GM18858 (cell line): ENCODE data around the gene TMEM267.
"Not testable (repeated sequence)": the region's sequence is repeated elsewhere in the genome, so short reads cannot be mapped to it uniquely, and the experiment has no call there.

ENCODE experiments used
- ATAC-seq: cut with Tn5 transposase; IDR thresholded peaks from one replicate; pipeline ENCODE4 v1.9.1; 2021; ENCODE audit not compliant: unreplicated experiment

The TMEM267 gene

DNA sequence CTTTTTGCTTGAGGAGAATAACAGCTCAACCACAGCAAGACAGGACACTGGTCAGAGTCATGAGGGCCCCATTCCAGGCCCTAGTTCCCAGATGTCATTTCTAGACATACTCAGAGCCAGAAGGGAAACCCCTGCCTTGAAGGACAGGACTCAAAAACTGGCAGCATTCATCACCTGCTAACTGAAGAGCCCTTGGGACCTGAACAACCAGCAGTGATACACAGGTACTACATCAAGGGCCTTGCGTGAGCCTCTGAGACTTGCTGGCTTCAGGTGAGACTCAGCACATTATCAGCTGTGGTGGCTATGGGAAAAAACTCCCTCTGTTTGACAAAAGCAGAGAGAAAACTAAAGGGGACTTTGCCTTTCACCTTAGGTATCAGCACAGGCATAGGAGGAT is 22.6 kb downstream of the TMEM267 start:
- no peak for ATAC-seq

DNA sequence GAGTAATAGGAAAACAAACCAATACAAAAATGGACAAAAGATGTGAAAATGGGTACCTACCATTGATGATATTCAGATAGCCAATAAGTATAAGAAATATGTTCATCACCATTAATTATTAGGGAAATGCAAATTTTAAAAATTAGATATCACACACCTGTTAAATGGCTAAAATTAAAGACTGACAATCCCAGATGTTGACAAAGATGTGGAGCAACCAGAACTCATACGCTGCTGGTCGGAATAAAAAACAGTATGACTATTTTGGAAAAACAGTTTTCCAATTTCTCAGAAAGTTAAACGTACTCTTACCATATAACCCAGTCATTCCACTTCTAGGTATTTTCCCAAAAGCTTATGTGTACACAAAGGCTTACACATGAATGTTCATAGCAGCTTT is 27.1 kb downstream of the TMEM267 start:
- no peak for ATAC-seq

DNA sequence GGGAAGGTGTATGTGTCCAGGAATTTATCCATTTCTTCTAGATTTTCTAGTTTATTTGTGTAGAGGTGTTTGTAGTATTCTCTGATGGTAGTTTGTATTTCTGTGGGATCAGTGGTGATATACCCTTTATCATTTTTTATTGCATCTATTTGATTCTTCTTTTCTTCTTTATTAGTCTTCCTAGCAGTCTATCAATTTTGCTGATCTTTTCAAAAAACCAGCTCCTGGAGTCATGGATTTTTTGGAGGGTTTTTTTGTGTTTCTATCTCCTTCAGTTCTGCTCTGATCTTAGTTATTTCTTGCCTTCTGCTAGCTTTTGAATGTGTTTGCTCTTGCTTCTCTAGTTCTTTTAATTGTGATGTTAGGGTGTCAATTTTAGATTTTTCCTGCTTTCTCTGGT is 42.1 kb downstream of the TMEM267 start:
- not testable (repeated sequence) for ATAC-seq

DNA sequence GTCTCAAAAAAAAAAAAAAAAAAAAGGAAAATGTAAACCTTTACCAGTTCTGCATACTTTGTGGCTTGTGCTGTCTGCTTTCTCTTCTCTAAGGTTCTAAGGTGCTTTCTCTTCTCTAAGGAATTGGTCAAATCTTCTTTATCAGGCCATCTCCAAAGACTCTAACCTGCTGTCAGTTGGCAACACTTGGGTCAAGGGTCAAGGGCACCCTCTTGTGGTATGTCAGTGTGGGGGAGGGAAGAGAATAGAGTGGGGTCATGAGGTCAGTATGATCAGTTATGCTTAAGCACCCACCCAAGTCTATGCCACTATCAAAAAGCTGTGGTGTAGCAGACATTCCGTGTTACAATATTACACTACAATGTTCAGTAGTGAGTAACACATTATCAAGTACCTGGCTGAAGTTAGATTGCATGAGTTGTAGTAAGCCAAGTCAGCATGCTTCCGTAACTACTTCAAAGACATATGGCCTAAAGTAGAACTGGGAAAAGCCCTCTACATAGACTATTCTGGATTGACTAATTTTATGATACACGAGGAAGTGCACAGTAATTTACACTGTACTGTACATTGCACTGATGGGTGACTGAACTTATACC is 46.5 kb downstream of the TMEM267 start:
- no peak for ATAC-seq

DNA sequence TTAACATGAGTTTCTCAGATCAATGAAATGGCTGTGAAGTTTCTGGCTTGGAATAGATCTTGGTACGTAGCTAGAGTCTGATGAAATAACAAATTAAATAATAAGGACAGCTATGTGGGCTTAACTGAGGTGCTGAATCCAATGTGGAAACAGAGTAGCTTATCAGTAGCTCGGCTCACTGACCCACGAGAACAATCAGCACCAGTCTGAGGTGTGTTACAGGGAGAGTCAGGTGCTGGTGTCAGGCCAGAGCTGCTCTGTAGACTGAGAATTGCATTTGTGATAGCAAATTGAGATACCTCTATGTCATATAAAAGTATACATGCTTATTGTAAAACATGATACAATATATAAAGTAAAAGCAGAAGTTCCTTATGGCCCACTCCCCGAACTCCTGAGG is 50.3 kb downstream of the TMEM267 start:
- ATAC-seq = no peak

DNA sequence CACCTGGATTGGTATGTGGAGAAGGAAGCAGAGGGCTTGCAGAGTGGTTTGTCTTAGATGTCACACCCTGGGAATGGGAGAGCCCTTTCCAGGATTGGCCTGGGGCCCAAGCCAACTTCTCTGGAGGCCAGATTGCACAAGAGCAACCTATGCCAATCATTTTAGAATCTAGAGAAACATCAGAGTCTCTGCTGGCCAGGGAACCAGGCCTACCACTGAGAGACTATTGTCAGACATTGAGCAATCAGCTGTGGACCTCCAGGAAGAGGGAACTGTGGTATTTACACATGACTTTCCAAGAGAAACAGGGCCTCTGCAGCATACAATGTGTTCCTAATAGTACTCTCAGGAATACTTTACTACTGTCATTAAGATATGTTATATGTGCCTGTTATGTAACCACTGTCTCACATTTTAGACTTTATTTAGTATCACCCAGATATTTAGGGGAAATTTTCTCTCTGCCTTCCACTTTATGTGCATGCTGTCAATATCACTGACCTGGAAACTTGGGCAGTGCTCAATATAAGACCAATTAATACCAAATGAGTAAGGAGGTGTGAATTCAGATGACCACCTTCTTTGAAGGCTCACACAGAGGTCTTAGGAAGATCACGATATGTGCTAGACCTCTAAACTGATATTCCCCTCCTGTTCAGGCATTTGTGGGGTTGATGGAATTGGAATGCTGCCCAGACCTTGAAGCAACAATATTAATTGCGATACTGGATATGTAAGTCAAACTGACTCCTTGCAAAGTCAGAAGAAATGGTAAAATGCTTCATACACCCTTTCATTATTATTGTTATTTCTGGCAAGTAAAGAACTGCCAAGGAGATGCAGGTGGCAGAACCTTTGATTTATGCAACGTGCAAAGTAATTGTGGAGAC is 50.9 kb downstream of the TMEM267 start:
- no peak for ATAC-seq

DNA sequence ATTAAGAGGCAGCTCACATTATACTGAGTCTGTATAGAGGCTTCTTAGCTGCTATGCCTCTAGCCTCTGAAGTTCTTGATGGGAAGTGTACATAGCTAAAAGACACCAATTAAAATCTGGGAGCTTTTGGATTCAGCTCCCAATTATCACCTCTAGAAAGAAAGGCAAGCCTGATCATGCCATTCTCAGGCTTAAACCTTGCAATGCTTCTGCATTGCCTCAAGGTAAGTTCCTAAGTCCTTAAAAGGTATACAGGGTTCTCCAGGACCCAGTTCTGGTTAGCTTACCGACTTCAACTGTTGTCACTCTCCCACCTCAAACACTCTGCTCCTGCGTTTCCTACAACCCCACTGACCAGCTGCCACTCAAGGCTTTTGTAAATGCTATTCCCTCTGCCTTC is 54.0 kb downstream of the TMEM267 start:
- ATAC-seq = no peak

DNA sequence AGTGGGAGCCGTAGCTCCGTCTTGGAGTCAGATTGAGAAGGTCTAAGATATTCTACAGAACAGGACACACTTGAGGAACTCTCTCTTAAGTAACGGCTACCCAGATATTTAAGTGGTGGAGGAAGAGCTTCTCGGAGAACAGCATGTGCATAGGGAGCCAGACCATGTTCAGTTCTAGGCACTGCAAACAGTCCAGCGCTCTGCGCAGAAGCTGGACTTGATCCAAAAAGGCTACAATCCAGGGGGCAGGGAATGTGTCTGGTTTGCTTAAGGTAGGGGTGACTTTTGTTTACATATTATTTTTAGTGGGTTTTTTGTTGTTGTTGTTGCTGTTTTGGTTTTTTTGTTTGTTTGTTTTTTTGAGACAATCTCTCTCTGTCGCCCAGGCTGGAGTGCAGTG is 54.6 kb downstream of the TMEM267 start:
- ATAC-seq = no peak

DNA sequence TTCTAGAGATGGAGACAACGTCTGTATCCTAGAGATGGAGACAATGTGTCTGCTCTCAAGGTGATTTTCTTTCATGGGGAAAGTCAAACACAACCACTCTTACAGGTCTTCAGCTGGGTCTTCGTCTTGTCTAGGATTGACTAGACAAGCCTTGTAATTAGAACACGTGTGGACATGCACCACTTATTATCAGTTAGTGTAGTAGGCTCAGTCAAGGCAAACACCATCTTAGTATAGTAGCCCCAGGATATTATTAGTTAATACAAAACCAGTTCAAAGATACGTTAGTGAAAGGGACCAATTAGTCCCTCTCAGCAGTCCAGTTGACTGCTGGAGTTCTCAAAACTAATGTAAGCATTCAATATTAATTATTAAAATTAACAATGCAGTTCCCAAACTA is 56.4 kb downstream of the TMEM267 start:
- no peak for ATAC-seq

DNA sequence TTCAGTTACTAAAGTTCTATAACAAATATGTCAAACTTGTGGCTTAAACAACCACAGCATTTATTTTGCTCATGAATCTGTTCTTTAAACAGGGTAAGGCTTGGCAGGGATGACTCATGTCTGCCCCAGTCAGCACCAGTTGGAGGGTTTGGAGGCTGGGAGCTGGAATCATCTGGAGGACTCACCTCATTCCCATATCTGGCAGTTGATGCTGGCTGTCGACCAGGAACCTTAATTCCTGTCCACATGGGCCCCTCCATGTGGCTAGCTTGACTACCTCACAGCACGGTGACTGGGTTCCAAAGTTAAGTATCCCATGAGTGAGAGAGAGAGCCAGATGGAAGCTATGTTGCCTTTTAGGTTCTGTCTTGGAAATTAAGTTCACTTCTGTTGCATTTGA is 57.7 kb downstream of the TMEM267 start:
- ATAC-seq = no peak

DNA sequence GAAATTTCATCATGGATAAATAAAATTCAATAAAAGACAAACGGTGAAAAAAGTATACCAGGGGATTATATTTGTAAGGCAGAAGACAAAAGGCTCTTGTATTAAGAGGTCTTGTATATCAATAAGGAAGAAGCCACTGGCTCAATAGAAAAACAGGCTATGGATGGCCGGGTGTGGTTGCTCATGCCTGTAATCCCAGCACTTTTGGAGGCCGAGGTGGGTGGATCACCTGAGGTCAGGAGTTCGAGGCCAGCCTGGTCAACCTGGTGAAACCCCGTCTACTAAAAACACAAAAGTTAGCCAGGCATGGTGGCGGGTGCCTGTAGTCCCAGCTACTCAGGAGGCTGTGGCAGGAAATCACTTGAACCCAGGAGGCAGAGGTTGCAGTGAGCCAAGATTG is 60.6 kb downstream of the TMEM267 start:
- not testable (repeated sequence) for ATAC-seq

DNA sequence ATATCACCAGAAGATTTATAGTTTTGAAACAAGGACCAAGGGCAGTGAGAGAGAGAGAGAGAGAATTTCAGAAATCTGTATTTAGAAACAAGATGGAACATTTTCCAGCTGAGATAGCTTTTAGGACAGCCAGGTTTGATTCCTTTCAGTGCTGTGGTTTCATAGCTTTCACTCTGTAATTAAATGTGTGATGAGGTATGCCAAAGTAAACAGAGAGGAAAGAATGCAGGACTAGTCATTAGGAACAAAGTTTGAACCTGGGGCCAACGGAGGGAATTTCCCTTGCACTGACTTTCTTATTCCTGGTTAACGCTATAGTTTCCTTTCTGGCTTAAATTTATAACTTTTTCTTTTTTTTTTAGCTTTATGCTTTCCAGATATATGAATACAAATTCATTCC is 61.5 kb downstream of the TMEM267 start:
- no peak for ATAC-seq

DNA sequence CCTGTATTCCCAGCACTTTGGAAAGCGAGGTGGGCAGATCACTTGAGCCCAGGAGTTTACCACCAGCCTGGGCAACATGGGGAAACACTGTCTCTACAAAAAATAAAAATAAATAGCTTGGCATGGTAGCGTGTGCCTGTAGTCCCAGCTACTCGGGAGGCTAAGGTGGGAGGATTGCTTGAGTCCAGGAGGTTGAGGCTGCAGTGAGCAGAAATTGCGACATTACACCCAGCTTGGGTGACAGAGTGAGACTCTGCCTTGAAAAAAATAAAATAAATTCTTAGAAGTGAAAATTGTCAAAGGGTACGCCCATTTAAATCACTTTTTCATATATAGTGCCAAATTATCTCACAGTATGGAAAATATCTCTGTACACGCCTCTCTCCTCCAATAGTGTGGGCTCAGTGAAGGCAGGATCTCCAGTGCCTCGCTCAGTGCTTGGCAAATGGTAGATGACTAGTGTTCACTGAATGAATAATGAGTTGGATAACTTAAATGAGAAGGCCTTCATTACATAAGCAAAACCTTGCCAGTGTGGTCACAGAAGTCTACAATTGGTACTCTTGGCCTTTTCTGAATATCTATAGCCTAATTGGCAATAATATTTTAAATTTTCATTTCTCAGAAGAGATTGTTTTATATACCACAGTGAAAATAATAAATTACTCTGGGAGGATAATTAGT is 62.1 kb downstream of the TMEM267 start:
- no peak for ATAC-seq

DNA sequence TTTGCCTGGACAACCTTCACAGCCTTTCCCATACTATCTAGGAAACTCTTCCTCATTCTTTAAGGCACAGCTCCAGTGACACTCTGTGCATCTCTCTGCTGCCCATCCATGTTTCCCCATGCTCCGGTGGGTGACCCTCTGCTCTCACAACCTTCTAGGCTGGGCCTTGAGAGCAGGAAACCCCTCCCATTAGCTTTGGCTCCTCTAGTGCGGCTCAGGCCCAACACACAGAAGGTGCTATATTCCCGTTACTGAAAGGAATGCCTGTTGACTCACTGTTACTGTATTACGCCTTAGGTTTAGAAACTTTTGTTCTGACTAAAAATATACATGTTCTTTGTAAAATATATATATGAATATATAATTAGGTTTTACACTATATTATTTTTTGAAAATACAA is 63.4 kb downstream of the TMEM267 start:
- ATAC-seq = no peak

DNA sequence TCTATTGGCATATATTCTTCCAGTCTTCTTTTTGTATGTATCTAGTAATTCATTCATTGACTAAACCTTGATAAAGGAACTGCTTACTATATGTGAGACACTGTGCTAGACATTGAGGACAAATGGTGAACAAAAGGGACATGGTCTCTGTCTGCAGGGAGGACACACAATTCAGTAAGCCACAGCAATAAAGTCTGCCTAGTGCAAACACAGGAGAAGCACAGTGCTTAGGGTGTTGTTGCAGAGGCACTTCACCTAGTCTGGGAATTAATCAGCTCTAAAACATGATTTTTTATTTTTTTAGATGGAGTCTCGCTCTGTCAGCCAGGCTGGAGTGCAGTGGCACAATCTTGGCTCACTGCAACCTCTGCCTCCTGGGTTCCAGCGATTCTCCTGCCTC is 65.1 kb downstream of the TMEM267 start:
- no peak for ATAC-seq

DNA sequence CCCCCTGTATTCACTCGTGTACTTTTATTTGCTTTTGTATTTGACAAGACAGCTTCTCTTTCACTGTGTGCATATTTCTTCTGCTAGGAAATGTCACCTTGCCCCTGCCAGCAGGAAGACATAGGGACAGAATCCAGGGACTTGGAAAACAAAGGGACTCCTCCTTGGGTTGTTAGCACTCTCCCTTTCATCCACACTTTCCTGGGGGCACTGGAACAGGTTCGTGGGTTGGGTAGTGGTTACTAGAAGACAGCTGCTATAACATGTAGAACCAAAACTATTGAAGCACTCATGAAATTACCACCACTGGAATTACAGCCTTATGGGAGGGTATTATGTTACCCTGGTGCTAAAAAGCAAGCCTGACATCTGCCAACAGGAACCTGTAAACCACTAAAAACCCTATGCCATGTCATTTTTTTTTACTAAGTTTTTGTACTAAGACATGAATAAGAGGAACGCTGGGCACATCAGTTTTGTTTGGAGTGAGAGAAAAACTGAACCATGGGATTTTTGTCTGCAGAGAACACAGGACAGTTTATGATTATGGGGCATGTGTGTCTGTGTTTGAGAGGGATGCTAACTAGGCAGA is 66.8 kb downstream of the TMEM267 start:
- ATAC-seq = no peak

DNA sequence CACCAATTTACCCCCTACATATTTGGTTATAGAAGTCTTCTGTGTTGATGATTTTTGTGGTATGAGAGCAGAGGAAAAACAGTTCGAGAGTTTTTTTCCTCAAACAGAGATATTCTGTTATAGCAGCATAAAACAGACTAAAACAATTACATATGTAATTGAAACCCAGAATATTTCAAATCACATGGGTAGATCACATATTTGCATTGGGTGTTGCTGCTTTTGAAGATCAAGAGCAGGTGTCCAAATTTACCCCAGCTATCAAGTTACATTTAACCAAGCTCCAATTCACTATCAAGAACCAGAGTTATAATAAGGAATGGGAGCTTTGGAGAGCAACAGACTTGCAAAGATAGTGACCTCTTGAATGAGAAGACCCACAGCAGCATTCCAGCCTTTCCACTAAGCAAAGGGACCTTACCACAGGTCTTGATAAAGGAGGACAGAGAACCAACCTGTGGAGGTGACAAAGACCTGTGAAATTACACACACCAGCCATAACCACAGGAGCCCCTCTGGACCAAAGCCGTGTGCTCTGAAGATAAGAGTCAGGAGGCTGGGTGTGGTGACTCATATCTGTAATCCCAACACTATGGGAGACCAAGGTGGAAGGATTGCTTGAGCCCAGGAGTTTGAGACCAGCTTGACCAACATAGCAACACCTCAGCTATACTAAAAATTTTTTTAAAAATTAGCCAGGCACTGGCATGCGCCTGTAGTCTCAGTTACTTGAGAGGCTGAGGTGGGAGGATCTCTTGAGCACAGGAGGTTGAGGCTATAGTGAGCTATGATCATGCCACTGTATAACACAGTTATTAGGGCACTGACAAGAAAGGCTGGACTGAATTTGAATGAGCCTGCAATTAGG is 67.5 kb downstream of the TMEM267 start:
- ATAC-seq = no peak

DNA sequence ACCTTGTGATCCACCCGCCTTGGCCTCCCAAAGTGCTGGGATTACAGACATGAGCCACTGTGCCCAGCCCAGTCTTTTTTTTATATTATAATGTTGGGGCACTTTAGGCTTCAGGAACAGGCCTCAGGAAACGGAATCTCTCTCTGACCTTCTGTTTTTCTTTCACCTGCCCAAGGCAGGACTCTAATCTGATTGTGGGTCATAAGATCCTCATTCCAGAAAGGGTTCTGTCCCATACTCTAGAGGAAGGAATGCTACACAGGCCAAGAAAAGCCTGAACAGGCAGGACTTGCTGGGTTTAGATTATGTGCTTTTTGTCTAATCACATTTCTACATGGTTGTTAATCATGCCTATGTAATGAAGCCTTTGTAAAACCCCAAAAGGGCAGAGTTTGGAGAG is 69.7 kb downstream of the TMEM267 start:
- no peak for ATAC-seq

DNA sequence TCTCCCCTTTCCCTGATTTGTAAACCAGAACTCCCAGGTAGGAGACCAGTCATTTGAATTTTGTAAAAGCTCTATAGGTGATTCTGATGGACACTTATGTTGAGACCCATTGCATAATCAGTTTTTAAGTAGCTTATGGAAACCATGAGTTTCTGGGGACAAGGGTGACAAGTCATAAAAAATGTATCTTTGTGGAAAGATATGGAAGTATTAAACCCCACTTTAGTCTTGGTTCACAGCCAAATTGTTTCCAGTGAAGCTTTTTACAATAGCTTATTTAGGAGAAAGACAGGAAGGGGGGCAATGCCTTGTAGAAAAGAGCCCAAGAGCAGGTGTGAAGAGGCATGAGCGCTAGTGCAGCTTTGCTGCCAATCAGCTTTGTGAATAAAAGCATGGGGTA is 71.0 kb downstream of the TMEM267 start:
- no peak for ATAC-seq

DNA sequence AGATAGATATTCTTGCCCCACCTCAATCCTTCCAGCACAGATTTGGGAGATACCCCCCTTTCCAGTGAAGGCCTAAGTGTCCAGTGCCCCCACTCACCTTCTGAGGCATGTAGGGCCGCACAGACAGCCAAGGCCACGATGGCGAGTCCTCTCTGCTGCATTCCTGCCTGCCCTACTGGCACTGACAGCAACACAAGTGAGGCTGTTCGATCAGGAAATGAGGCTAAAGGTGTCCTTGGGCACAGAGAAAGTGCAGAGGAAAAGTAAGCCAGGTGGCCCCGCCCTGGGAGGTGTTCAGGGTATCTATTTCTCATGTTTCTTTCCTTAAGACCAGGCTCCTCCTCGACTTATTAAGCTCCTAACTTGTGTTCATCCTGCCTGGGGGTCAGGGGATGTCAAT is 71.5 kb downstream of the TMEM267 start, which contains the start of gene CCL28:
CCL28 (minus strand) TSS at position 236 of the 400 bp plus-strand sequence; CDS start at position 161, 75 bp downstream.
- no peak for ATAC-seq

DNA sequence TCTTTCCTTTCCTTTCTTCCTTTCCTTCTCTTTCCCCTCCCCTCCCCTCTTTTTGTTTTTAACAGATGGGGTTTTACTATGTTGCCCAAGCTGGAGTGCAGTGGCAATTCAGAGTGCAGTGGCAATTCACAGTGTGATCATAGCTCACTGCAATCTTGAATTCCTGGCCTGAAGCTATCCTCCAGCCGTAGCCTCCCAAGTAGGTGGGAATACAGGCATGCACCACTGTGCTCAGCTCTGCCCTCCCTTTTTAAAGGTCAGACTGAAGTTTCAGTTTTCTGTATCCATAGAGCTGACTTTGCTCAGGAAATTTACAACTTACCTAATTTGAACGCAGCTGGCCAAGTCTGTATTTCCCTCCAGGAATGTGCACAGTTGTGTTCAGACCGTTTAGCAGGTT is 72.2 kb downstream of the TMEM267 start:
- no peak for ATAC-seq
